A549 (cell line): Measurements from ENCODE around the gene ARL4D.

Experiments
- CTCF ChIP-seq: fragments of >200 bp; sonication (Bioruptor Twin); formaldehyde crosslinking; IDR thresholded peaks from 3 replicates; pipeline ENCODE4 v1.5.1; 2016
- EP300 ChIP-seq, 2 experiments: fragments of >200 bp; sonication (Bioruptor Twin); formaldehyde crosslinking; IDR thresholded peaks; 2 replicates in 1 of 2; 3 replicates in 1 of 2; pipeline ENCODE4 v1.6.1; 2016 to 2017
- HES2 ChIP-seq: fragments of >200 bp; sonication (Bioruptor Twin); formaldehyde crosslinking; IDR thresholded peaks from 2 replicates; pipeline ENCODE4 v1.6.1; 2016
- HMGXB4 ChIP-seq: fragments of 250-450 bp; sonication (Bioruptor Pico); IDR thresholded peaks from 2 replicates; pipeline ENCODE4 v1.5.0; 2021; ENCODE audit warnings: mild to moderate bottlenecking, moderate library complexity, borderline replicate concordance
- JUNB ChIP-seq: fragments of >200 bp; sonication (Bioruptor Twin); formaldehyde crosslinking; IDR thresholded peaks from 2 replicates; pipeline ENCODE4 v1.6.1; 2016
- PHF8 ChIP-seq: fragments of 200-600 bp; sonication (generic); IDR thresholded peaks from 2 replicates; pipeline ENCODE4 v1.6.1; 2016; ENCODE audit warnings: low read depth, mild to moderate bottlenecking, antibody characterized with exemption, moderate library complexity, borderline replicate concordance
- POLR2A ChIP-seq: IDR thresholded peaks from 2 replicates; pipeline ENCODE4 v1.6.1; 2012; ENCODE audit warnings: mild to moderate bottlenecking, low read length
- POLR2AphosphoS2 ChIP-seq: conservative IDR thresholded peaks from 2 replicates; pipeline ENCODE4 v1.6.1; 2012; ENCODE audit warnings: low read length, improper control_type of control experiment, inconsistent platforms
- REST ChIP-seq: fragments of 200-600 bp; sonication (generic); IDR thresholded peaks from 2 replicates; pipeline ENCODE4 v1.6.1; 2016; ENCODE audit warnings: antibody characterized with exemption, mild to moderate bottlenecking, moderate library complexity
- SREBF2 ChIP-seq: fragments of 450-650 bp; IDR thresholded peaks from 2 replicates; pipeline ENCODE4 v1.6.1; 2014; ENCODE audit warnings: mild to moderate bottlenecking, moderate library complexity
- ZFP36 ChIP-seq: fragments of 450-650 bp; IDR thresholded peaks from 2 replicates; pipeline ENCODE4 v1.6.1; 2014; ENCODE audit warnings: borderline replicate concordance; ENCODE audit not compliant: partially characterized antibody

GRCh38 chr17:43382776-43383175 is 16.0 kb upstream of the ARL4D start:
- TF ChIP-seq PHF8 = no peak
- no peak for TF ChIP-seq SREBF2
- no peak for TF ChIP-seq CTCF
- TF ChIP-seq POLR2A = no peak
- TF ChIP-seq REST = no peak
- TF ChIP-seq HMGXB4 (CRISPR knock-in tag) = no peak
- TF ChIP-seq POLR2AphosphoS2 = no peak
- no peak for TF ChIP-seq EP300 (IDR thresholded peaks at IDR 0.05)
- TF ChIP-seq HES2 = no peak
- no peak for TF ChIP-seq JUNB
- TF ChIP-seq ZFP36 = no peak
